ENCODE measurements around the gene CEP170.
"Not testable (repeated sequence)": the region's sequence is repeated elsewhere in the genome, so short reads cannot be mapped to it uniquely, and the experiment has no call there.

The CEP170 gene

GRCh38 chr1:243230914-243231313 lies 24.2 kb downstream of the CEP170 start:
- no peak for FAIRE-seq

GRCh38 chr1:243229526-243229925 lies 25.6 kb downstream of the CEP170 start:
- FAIRE-seq: no peak

- no peak for FAIRE-seq
Measured at GRCh38 chr1:243227622-243228021, 27.5 kb downstream of the CEP170 start.

- no peak for FAIRE-seq
Measured at GRCh38 chr1:243218059-243218458, 37.0 kb downstream of the CEP170 start.

- FAIRE-seq: no peak
Measured at GRCh38 chr1:243217349-243217748, 37.7 kb downstream of the CEP170 start.

GRCh38 chr1:243216741-243217140 lies 38.3 kb downstream of the CEP170 start:
- FAIRE-seq: no peak

- not testable (repeated sequence) for FAIRE-seq
Measured at GRCh38 chr1:243215276-243215875, 39.7 kb downstream of the CEP170 start.

- FAIRE-seq: peak; percentile 33
Measured at GRCh38 chr1:243213045-243213787, 41.9 kb downstream of the CEP170 start.

GRCh38 chr1:243211984-243212383 lies 43.1 kb downstream of the CEP170 start:
- FAIRE-seq: not testable (repeated sequence)

GRCh38 chr1:243205026-243205501 lies 50.0 kb downstream of the CEP170 start:
- FAIRE-seq: not testable (repeated sequence)

- FAIRE-seq: not testable (repeated sequence)
Measured at GRCh38 chr1:243204336-243204735, 50.7 kb downstream of the CEP170 start.

GRCh38 chr1:243203196-243203595 lies 51.9 kb downstream of the CEP170 start:
- peak; percentile 24 for FAIRE-seq

GRCh38 chr1:243201316-243201715 lies 53.8 kb downstream of the CEP170 start:
- peak; percentile 17 for FAIRE-seq

GRCh38 chr1:243197524-243197923 lies 57.6 kb downstream of the CEP170 start:
- FAIRE-seq: not testable (repeated sequence)

- FAIRE-seq: not testable (repeated sequence)
Measured at GRCh38 chr1:243193330-243193729, 61.8 kb downstream of the CEP170 start.

GRCh38 chr1:243186201-243186995 lies 68.7 kb downstream of the CEP170 start:
- not testable (repeated sequence) for FAIRE-seq

GRCh38 chr1:243184787-243185186 lies 70.3 kb downstream of the CEP170 start:
- FAIRE-seq: not testable (repeated sequence)

- not testable (repeated sequence) for FAIRE-seq
Measured at GRCh38 chr1:243183661-243184060, 71.4 kb downstream of the CEP170 start.

- FAIRE-seq: not testable (repeated sequence)
Measured at GRCh38 chr1:243183176-243183575, 71.9 kb downstream of the CEP170 start.

- FAIRE-seq: no peak
Measured at GRCh38 chr1:243179720-243180119, 75.4 kb downstream of the CEP170 start.

- FAIRE-seq: not testable (repeated sequence)
Measured at GRCh38 chr1:243177792-243178191, 77.3 kb downstream of the CEP170 start.

- FAIRE-seq: not testable (repeated sequence)
Measured at GRCh38 chr1:243173758-243174369, 81.2 kb downstream of the CEP170 start.

GRCh38 chr1:243164911-243165310 lies 90.2 kb downstream of the CEP170 start:
- not testable (repeated sequence) for FAIRE-seq

Measured in islet of Langerhans (tissue), 1 donor.